OCI-LY7 (cell line): ENCODE data around the gene DIS3L. TPM values are rescaled to one million over a fixed set of nuclear protein-coding genes. Genes with fewer than 3 reads are reported as not detected.

Experiments used
- BruUV-seq: library from RNA; stranded (reverse); fragments of 400-500 nt; replicated peaks from 2 replicates; lab custom pipeline; 2021; lab: Mats Ljungman, UMichigan
- CTCF ChIA-PET: fragments of 300-600 bp; sonication (Branson Sonifier 250); formaldehyde crosslinking; loops from one replicate; lab custom pipeline; 2022; ENCODE audit warnings: antibody characterized with exemption; ENCODE audit not compliant: unreplicated experiment; lab: Charles Lee
- POLR2A ChIA-PET: fragments of 300-600 bp; sonication (Branson Sonifier 250); formaldehyde crosslinking; loops from one replicate; lab custom pipeline; 2022; ENCODE audit warnings: antibody characterized with exemption; lab: Charles Lee
- DNase-seq: peaks from one replicate; pipeline ENCODE4 v3.0.0-alpha.2; 2015; ENCODE audit warnings: low spot score
- H2AFZ ChIP-seq: fragments of 200-600 bp; sonication (generic), shearing (Covaris generic); 2 replicates; pipeline ENCODE4 v1.6.1; 2014; ENCODE audit warnings: mild to moderate bottlenecking, antibody characterized with exemption, low read length, moderate library complexity
- H3K27ac ChIP-seq: fragments of 200-600 bp; sonication (generic); 2 replicates; pipeline ENCODE4 v1.5.1; 2014; ENCODE audit warnings: mixed run types, low read depth, mild to moderate bottlenecking, moderate library complexity, low read length, inconsistent platforms; ENCODE audit not compliant: poor library complexity, severe bottlenecking
- H3K36me3 ChIP-seq: fragments of 200-600 bp; sonication (generic); 2 replicates; pipeline ENCODE4 v1.6.1; 2014; ENCODE audit warnings: mild to moderate bottlenecking, antibody characterized with exemption, low read length, moderate library complexity, mixed read lengths; ENCODE audit not compliant: insufficient read depth
- H3K4me1 ChIP-seq: fragments of 200-600 bp; sonication (generic); 2 replicates; pipeline ENCODE4 v1.5.1; 2014; ENCODE audit warnings: mild to moderate bottlenecking, low read length; ENCODE audit not compliant: insufficient read depth, poor library complexity, severe bottlenecking
- H3K4me2 ChIP-seq: fragments of 200-600 bp; sonication (generic); 2 replicates; pipeline ENCODE4 v1.6.1; 2014; ENCODE audit warnings: mild to moderate bottlenecking, low read length
- H3K4me3 ChIP-seq: fragments of 200-600 bp; sonication (generic); 2 replicates; pipeline ENCODE4 v1.5.1; 2014; ENCODE audit warnings: mild to moderate bottlenecking, low read depth, low read length; ENCODE audit not compliant: poor library complexity, severe bottlenecking
- H3K79me2 ChIP-seq: fragments of 200-600 bp; sonication (generic); 2 replicates; pipeline ENCODE4 v1.6.1; 2016; ENCODE audit warnings: low read depth, mild to moderate bottlenecking, low read length, moderate library complexity, mixed read lengths; ENCODE audit not compliant: insufficient read depth
- H3K9me2 ChIP-seq: fragments of 200-600 bp; sonication (generic); 2 replicates; pipeline ENCODE4 v1.6.1; 2016; ENCODE audit warnings: mild to moderate bottlenecking, low read length, mixed read lengths; ENCODE audit not compliant: insufficient read depth
- H3K9me3 ChIP-seq: fragments of 200-600 bp; sonication (generic); 2 replicates; pipeline ENCODE4 v1.6.1; 2014; ENCODE audit warnings: mild to moderate bottlenecking, mixed run types, low read length, mixed read lengths
- H4K20me1 ChIP-seq: fragments of 200-600 bp; sonication (generic); 2 replicates; pipeline ENCODE4 v1.6.1; 2014; ENCODE audit warnings: mild to moderate bottlenecking, antibody characterized with exemption, low read length, moderate library complexity, mixed read lengths; ENCODE audit not compliant: insufficient read depth
- EZH2phosphoT487 ChIP-seq: fragments of 200-600 bp; sonication (generic); IDR thresholded peaks from 2 replicates; pipeline ENCODE4 v1.6.1; 2018; ENCODE audit warnings: low read depth, borderline replicate concordance, mild to moderate bottlenecking, mixed run types, antibody characterized with exemption, low read length, moderate library complexity, mixed read lengths
- intact Hi-C: fragments of 100-400 bp; cut with micrococcal nuclease; formaldehyde crosslinking; loops from one replicate; pipeline ENCODE4 v1.10.0; 2022; ENCODE audit not compliant: unreplicated experiment
- total RNA-seq, 2 experiments: library from RNA; depleted of rRNA in 1 of 2; stranded (reverse); fragments of >200 nt in 1 of 2; shearing (Covaris generic) in 1 of 2; gene quantifications; 2 replicates each; pipeline ENCODE4 v1.2.3, GENCODE V29; 2014 to 2022
- TF ChIP-seq, protein P1 (sequence below): fragments of 200-600 bp; sonication (generic); conservative IDR thresholded peaks from 2 replicates; pipeline ENCODE4 v1.5.1; 2014; ENCODE audit warnings: mild to moderate bottlenecking, antibody characterized with exemption, low read length, moderate library complexity, mixed read lengths

The DIS3L gene
- total RNA-seq, 2 experiments from 2014 or later: 33.9 to 67.6 TPM

DNA sequence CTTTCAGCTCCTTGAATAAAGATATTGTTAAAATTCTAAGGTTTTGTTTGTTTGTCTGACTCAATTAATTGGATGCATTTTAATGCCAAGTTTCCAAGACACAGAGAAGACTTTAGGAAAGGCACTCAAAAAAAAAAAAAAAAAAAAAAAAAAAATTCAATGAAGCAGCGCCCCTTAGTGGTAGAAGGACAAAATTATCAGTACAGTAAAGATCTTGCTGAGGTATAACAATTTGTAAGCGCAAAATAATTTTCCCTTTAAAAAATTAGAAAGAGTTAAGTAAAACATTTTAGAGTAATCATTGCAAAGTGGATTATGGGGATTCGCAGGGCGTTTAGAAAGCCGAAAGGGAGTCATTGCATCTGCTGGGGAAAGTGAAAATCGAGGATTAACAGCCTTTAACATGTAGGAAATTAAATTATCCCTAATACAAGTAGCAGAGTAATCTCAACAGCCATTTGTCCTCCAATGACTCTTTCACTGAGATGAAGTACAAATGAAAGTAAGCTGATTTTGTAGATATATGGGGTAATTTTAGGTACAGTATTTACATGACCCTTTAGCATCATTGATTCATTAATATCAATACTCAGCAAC lies 5.8 kb upstream of the DIS3L start:
- CTCF ChIA-PET: interaction anchor here (0.5 kb wide), 1 partner anchor 1127 kb away, joined by 4 read pairs; no protein-coding TSS in a partner anchor
- intact Hi-C loops: loop anchor here (2.0 to 10.0 kb wide), 2 partner anchors 173 to 305 kb away; no protein-coding TSS in a partner anchor
- Histone ChIP-seq H3K4me1 (peaks cover 13% of the 10 kb centered on the region), H3K4me3 (no peak overlapping the region), H3K9me3 (no peaks in the 10 kb centered on the region), H3K79me2 (peaks cover under 1% of the 10 kb centered on the region; the same call in 1 of the 2 replicates), H3K4me2 (peak overlapping the region; percentile 11; the same call in 1 of the 2 replicates), H3K36me3 (no peaks in the 10 kb centered on the region), H3K27ac (no peak overlapping the region), H4K20me1 (no peaks in the 10 kb centered on the region), H2AFZ (no peak overlapping the region), H3K9me2 (no peaks in the 10 kb centered on the region)
- BruUV-seq: no TSS peak
- peak; percentile 61 for DNase-seq
- TF ChIP-seq EZH2phosphoT487: no peak
- TF ChIP-seq, protein P1, sequence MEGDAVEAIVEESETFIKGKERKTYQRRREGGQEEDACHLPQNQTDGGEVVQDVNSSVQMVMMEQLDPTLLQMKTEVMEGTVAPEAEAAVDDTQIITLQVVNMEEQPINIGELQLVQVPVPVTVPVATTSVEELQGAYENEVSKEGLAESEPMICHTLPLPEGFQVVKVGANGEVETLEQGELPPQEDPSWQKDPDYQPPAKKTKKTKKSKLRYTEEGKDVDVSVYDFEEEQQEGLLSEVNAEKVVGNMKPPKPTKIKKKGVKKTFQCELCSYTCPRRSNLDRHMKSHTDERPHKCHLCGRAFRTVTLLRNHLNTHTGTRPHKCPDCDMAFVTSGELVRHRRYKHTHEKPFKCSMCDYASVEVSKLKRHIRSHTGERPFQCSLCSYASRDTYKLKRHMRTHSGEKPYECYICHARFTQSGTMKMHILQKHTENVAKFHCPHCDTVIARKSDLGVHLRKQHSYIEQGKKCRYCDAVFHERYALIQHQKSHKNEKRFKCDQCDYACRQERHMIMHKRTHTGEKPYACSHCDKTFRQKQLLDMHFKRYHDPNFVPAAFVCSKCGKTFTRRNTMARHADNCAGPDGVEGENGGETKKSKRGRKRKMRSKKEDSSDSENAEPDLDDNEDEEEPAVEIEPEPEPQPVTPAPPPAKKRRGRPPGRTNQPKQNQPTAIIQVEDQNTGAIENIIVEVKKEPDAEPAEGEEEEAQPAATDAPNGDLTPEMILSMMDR: peak; percentile 88
- POLR2A ChIA-PET: interaction anchor here (1.0 kb wide), 1 partner anchor 9 kb away, joined by 8 read pairs; no protein-coding TSS in a partner anchor

DNA sequence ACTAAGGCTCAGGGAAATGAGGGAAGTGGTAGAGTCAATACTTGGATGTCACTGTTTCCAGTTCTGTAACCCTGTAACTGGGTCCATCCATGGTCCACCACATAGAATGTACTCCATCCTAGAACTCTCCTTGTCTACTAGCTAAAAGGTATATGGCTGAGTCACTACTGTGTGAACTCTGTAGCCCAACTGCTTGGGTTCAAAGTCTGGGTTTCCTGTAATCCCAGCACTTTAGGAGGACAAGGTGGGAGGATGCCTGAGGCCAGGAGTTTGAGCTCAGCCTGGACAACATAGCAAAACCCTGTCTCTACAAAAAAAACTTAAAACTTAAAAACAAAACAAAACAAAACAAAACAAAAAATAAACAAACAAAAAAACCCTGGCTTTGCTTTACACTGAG lies 5.3 kb upstream of the DIS3L start:
- H4K20me1 ChIP-seq: no peaks in the 10 kb centered on the region
- no peaks in the 10 kb centered on the region for H3K9me2 ChIP-seq
- ChIA-PET CTCF (interaction anchor here (0.5 to 0.7 kb wide), 2 partner anchors 306 to 1128 kb away, joined by 4 to 9 read pairs; no protein-coding TSS in a partner anchor), POLR2A (interaction anchor here (0.6 to 0.7 kb wide), 3 partner anchors 118 to 967 kb away, joined by 3 read pairs; no protein-coding TSS in a partner anchor)
- no peak for TF ChIP-seq EZH2phosphoT487
- TF ChIP-seq, protein P1: no peak
- no peak overlapping the region for H3K4me2 ChIP-seq
- no peak overlapping the region for H3K27ac ChIP-seq
- H3K36me3 ChIP-seq: no peaks in the 10 kb centered on the region
- peaks cover 16% of the 10 kb centered on the region for H3K4me1 ChIP-seq
- no peak for DNase-seq
- intact Hi-C loops: loop anchor here (10.0 kb wide), 1 partner anchor 173 kb away; no protein-coding TSS in a partner anchor
- no TSS peak for BruUV-seq
- no peaks in the 10 kb centered on the region for H3K9me3 ChIP-seq
- no peak overlapping the region for H3K4me3 ChIP-seq
- H3K79me2 ChIP-seq: peaks cover 6% of the 10 kb centered on the region; the same call in 1 of the 2 replicates
- no peak overlapping the region for H2AFZ ChIP-seq
